K562 (cell line): ENCODE data around the gene CCND3. TPM values are rescaled to one million over a fixed set of nuclear protein-coding genes. Genes with fewer than 3 reads are reported as not detected.

Source experiments
- ATF4 ChIP-seq: fragments of 450-650 bp; formaldehyde crosslinking; IDR thresholded peaks from 2 replicates; pipeline ENCODE4 v1.4.0; 2022; ENCODE audit warnings: mild to moderate bottlenecking, moderate library complexity
- CTCF ChIP-seq, 3 experiments: IDR thresholded peaks in 2 of 3; conservative IDR thresholded peaks in 1 of 3; 2 replicates each; pipeline ENCODE4 v1.5.1; 2011 to 2012; ENCODE audit warnings: low read length in 3 of 3, mild to moderate bottlenecking in 3 of 3, control low read depth in 2 of 3, improper control_type of control experiment in 1 of 3, inconsistent platforms in 1 of 3, low read depth in 1 of 3, mixed read lengths in 1 of 3, moderate library complexity in 1 of 3; ENCODE audit not compliant: insufficient read depth in 2 of 3
- FOXK1 ChIP-seq: sonication (generic); formaldehyde crosslinking; IDR thresholded peaks from 2 replicates; pipeline ENCODE4 v1.8.0; 2022; ENCODE audit warnings: missing genetic modification reagents, mild to moderate bottlenecking, borderline replicate concordance
- GTF2B ChIP-seq: IDR thresholded peaks from 2 replicates; pipeline ENCODE4 v1.6.1; 2011; ENCODE audit not compliant: insufficient read length; ENCODE audit errors: extremely low read depth
- NUFIP1 ChIP-seq: fragments of 450-650 bp; IDR thresholded peaks from 2 replicates; pipeline ENCODE4 v1.6.1; 2018; ENCODE audit not compliant: partially characterized antibody
- REST ChIP-seq, 2 experiments: fragments of 450-650 bp; formaldehyde crosslinking in 1 of 2; IDR thresholded peaks; 2 replicates each; pipeline versions ENCODE4 v1.4.0 to v1.6.1; 2014 to 2020; ENCODE audit warnings: mild to moderate bottlenecking in 2 of 2, borderline replicate concordance in 1 of 2, low read depth in 1 of 2
- U2AF1 ChIP-seq: fragments of 200-400 bp; formaldehyde crosslinking; optimal IDR thresholded peaks from 2 replicates; pipeline ENCODE3; 2017; ENCODE audit warnings: mild to moderate bottlenecking, low read depth, low read length, moderate library complexity
- ZBTB11 ChIP-seq, 3 experiments: fragments of 200-800 bp in 1 of 3; fragments of 250-450 bp in 1 of 3; fragments of 450-650 bp in 1 of 3; sonication (Bioruptor Pico) in 1 of 3; sonication (Bioruptor generic) in 1 of 3; formaldehyde crosslinking in 1 of 3; IDR thresholded peaks; 2 replicates each; pipeline versions ENCODE4 v1.6.1 to v1.8.0; 2016 to 2022; ENCODE audit warnings: mild to moderate bottlenecking in 2 of 3, missing genetic modification characterization in 2 of 3, missing compliant biosample characterization in 1 of 3, moderate library complexity in 1 of 3
- ZSCAN32 ChIP-seq: fragments of 450-650 bp; formaldehyde crosslinking; IDR thresholded peaks from 2 replicates; pipeline ENCODE4 v1.4.0; 2020; ENCODE audit warnings: mild to moderate bottlenecking, moderate library complexity
- polyA plus RNA-seq, 8 experiments: library from polyadenylated mRNA; depleted of rRNA in 4 of 8; stranded (reverse) in 5 of 8; unstranded in 3 of 8; fragments of >200 nt; fragmentation: Nextera tagmentation in 2 of 8; fragmentation: Illumina TruSeq in 1 of 8; extraction: Ambion mirVana in 2 of 8; extraction: Trizol in 1 of 8; gene quantifications; 2 replicates each; pipeline versions ENCODE4 v1.2.1 to v1.2.3, GENCODE V29; 2011 to 2014; ENCODE audit warnings: inconsistent platforms in 1 of 8, missing spikeins in 1 of 8
- total RNA-seq, 7 experiments: library from RNA; depleted of rRNA in 6 of 7; stranded (reverse); fragments of >200 nt in 6 of 7; fragmentation: Illumina TruSeq in 2 of 7; extraction: Trizol in 2 of 7; gene quantifications; 2 replicates each; pipeline versions ENCODE4 v1.2.1 to v1.2.3, GENCODE V29; 2011 to 2021; ENCODE audit warnings: low replicate concordance in 1 of 7

The CCND3 gene
- total and polyA plus RNA-seq, 9 of the 15 experiments (the other 6 are each of a cell fraction or from before 2014, with no cell fraction given) = 21.5 to 204 (median 97.4) TPM

GRCh38 chr6:41936073-41936837, 5.4 kb downstream of the CCND3 start (continued):
- TF ChIP-seq ATF4 (CRISPR knock-in tag) = no peak; the same call in 1 of the 2 replicates
- peak; percentile 68 for TF ChIP-seq NUFIP1
- TF ChIP-seq FOXK1 (CRISPR knock-in tag) = no peak; the same call in 1 of the 2 replicates
- no peak for TF ChIP-seq ZBTB11 (CRISPR knock-in tag; IDR thresholded peaks at IDR 0.05)
- TF ChIP-seq ZSCAN32 (CRISPR knock-in tag) = no peak
- no peak for TF ChIP-seq GTF2B
- peak; percentile 91 to 98 (median 95) for TF ChIP-seq CTCF (IDR thresholded peaks at IDR 0.05 in 2 of 3, conservative IDR thresholded peaks at IDR 0.05 in 1 of 3; ENCODE audit: insufficient read depth in 2 of 3, low read depth in 1 of 3, low read length in 3 of 3)
- TF ChIP-seq U2AF1 = no peak
- TF ChIP-seq REST (IDR thresholded peaks at IDR 0.05; ENCODE audit: borderline replicate concordance) = peak; percentile 82; the same call in 1 of the 2 replicates
- peak; percentile 57 for TF ChIP-seq REST (CRISPR knock-in tag; IDR thresholded peaks at IDR 0.05; ENCODE audit: low read depth)
